GM21526 (cell line): ENCODE data around the gene PLEKHH1.
"Not testable (repeated sequence)": the region's sequence is repeated elsewhere in the genome, so short reads cannot be mapped to it uniquely, and the experiment has no call there.

Experiments
- ATAC-seq: cut with Tn5 transposase; IDR thresholded peaks from one replicate; pipeline ENCODE4 v1.9.1; 2021; ENCODE audit warnings: moderate library complexity; ENCODE audit not compliant: unreplicated experiment, low FRiP score

PLEKHH1 gene

DNA sequence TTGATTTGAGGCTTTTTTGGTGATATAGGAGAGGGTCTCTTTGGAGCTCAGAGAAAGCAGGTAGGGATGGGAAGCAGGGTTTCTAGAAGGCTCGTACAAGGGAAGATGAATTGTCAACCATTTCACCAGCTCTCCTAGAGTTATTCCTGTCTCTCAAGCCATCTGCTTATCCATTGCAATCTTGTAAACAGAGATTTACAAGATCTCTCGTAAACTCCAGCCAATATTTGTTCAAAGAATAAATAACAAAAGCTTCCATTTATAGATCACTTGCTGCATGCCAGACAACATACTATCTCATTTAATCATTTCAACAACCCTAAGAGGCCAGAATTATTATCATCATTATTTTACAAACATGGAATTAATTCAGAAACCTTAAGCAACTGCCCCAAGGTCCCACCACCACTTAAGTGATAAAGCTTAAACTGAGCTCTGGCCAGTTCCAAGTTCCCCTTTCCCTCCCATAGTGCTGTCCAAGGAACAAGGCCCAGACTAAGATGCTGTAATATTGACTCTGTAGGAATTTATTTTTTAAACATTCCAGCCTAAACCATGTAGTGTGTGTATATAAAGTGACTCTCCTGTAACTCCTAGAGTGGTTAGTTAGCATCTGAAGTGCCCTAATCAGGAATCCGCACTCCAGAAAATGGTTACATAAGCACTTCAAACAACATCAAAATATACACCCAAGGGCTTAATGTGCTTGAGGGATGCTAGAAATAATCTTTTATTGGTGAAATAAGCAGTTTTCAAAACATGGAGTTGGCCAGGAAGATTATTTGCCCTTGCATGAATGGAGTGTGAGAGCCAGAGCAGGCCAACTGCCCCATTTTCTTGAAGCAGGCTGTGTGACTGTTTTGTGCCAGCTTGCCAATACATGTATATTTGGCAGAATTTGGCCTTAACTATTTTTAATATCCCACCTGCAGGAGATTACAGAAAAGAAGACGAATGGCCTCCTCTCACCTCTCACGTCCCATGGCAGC is 2.8 kb upstream of the PLEKHH1 start:
- ATAC-seq: no peak

DNA sequence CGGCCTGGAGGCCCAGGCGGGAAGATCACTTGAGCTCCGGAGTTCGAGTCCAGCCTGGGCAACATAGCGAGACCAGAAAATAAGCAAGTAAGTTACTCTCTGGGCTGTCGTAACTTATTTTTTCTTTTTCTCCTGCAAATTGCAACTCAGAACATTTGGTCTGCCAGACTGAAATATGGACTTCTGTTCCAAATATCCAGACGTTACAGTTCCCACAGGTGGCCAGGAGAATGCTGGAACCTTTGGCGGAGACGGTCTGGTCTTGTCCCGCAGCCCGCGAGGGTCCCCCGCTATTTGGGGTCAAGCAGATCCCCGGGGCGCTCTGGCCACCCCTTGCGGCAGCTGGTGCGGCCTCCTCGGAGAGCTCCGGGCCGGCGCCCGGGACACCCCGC is 488 bp upstream of the PLEKHH1 start:
- no peak for ATAC-seq

DNA sequence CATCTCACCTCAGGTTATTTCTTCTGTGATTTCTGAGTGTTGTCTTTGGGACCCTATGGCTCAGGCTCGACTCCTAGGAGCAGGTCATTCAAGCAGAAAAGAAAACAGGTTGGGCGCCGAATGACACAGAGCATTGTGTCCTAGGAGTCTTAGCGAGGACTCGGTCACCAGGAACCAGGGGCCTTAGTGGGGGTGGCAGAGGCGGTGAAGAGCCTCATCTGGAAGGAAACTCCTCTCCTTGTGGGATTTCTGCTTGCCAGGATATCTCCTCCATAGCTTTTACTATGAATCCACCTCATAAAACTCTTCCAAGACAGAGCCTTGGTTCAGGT is 630 bp downstream of the PLEKHH1 start:
- ATAC-seq: no peak

DNA sequence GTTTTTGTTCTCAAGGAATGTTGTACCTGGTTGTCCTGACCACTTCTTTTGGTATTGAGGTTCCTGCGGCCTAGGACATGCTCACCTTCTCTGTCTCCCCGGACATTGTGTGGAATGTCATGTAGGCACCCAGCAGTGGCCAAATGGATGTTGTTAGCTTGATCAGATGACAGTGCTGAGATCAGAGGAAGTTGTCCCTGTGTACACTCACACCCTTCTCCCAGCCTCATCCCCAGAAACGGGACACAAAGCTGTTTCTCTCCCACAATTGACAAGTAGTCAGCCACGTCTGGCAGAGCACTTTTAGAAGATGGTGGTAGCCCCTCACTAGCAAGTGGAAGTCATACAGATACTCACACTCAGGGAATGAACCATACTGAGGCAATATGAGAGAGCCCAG is 3.0 kb downstream of the PLEKHH1 start:
- no peak for ATAC-seq

DNA sequence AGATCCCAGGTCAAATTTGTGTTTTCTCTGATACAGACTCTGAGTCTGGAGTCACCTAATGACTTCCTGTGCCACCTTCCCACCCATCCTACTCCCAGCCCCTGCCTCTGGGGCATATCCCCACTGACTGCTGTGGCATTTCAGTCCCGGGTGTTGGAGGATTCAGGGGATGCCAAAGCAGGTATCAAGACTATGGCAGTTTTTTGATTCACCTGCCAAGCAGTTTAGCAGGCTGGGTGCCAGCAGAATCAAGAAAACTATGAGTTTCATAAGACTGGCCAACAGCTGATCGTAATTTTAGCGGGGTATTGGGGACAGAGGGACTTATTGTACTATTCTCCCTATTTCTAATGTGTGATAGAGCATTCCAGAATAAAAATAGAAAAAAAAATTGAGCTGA is 4.6 kb downstream of the PLEKHH1 start:
- ATAC-seq: no peak

DNA sequence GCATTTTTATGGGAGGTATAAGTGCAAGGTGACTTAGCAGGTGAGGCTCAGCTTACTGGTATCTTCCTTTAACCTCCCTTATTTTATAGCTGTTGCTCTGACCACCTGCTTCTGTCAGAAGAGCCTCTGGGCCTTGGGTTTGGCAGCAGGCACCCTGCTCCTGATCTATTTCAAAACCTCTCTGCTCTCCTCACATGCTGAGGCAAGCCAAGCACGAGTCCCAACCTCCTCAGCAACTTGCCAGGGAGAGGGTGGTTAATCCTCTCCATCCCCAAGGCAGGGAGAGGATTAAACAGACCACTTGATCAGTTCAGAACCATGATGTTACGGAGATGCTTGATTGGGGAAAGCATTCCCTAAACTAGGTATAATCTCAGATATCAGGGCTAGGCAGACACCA is 5.4 kb downstream of the PLEKHH1 start:
- no peak for ATAC-seq

DNA sequence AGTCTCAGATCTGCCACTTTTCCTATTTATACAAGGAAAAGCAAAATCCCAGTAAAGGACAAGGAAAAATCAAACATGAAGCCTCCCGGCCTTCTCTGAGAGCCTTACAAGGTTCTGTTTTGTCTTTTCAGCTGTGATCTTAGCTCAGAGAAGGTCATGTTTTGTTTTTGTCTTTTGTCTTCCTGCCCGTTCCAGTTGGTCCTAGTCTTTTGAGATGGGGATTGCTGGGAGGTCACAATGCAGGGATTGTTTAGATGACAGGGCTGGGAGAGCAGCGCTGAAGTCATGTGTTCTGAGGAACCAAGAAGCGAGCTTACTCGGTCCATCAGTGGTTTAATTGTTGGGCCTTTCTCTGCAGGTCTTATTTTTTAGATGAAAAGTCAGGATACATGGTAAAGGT is 6.0 kb downstream of the PLEKHH1 start:
- no peak for ATAC-seq

DNA sequence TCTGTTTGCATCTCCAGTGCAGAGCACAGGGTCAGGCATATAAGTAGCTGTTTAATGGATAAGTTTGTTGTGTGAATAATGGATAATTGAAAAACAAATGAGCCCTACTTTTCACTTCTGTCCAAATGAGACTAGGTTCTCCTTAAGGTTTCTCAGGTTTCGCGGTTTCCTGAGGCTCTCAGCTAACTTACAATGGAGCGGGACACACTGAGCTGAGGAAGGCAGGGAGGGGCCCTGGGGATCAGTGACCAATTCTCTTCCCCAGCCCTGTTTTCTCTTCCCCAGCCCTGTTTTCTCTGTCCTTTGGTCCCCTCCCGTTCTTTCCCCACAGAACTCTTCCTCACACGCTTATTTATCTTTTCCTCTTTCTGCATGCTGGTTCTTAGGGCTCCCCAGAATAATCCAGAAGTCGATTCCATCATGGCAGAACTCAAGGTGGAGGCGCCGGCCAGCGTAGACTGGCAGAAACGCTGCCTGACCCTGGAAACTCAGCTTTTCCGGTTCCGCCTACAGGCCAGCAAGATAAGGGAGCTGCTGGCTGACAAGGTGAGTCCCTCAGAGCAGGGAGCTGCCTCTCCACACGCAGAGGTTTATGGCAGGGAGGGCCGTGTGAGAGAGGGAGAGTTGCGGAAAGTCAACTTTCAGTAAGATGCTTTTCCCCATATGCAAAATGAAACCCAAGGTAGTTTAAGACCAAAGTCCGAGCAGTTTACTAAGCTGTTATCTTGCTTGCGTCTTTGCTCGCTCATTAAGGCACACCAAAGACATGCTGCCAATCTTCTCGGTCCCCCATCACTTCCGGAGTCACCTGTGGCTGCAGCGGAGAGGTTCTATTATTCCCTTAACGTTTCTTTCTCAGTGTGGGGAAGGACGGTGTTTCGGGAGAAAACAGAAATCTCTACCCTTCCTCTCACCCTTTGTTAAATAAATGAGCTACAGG is 8.6 kb downstream of the PLEKHH1 start:
- ATAC-seq: no peak

DNA sequence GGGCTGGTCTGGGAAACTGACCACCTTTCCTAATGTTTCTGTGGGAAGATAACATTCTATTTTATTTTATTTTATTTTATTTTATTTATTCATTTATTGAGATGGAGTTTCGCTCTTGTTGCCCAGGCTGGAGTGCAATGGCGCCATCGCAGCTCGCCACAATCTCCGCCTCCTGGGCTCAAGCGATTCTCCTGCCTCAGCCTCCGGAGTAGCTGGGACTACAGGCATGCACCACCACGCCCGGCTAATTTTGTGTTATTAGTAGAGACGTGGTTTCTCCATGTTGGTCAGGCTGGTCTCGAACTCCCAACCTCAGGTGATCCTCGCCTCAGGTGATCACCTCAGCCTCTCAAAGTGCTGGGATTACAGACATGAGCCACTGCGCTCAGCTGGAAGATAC is 9.5 kb downstream of the PLEKHH1 start:
- not testable (repeated sequence) for ATAC-seq

DNA sequence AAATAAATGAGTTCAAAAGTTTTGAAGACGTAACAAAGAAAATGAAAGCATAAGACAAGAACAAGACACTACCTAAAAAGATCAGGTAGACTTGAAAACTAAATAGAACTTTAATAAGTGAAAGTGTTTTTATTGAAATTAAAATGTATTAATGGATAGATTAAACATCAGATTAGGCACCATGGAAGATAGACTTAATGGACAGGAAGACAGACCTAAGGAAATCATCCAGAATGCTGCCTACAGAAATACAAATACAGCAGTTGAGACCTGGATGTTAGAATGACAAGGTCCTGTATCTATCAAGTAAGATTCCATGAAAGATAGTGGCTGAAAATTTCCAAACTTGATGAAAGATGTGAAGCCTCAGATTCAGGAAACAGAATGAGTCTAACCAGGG is 11.5 kb downstream of the PLEKHH1 start:
- ATAC-seq: no peak

DNA sequence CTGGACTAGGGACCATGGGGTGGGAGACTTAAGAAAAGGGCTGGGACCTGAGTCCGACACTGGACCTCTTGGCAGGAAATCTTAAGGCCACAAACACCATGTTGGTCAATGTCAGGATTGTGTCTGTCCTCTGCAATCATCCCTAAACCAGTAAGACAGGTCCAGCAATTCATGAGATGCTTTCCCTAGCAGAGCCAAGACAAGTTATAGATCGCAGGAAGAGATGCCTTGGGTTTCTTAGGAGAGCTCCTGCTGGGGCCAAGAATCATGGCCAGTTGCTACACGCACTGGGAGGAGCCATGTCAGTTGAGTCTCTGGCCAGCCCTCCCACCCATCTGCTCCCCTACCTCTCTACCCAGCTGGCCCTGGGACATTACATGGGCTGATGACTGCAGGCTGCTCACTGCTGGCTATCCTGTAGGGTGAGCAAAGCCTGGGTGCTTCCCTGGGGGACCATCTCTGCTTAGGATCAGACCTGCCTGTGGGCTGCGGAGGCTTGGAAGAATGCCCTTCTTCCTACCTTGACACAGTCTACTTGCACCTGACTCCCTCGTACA is 14.2 kb downstream of the PLEKHH1 start:
- ATAC-seq: no peak

DNA sequence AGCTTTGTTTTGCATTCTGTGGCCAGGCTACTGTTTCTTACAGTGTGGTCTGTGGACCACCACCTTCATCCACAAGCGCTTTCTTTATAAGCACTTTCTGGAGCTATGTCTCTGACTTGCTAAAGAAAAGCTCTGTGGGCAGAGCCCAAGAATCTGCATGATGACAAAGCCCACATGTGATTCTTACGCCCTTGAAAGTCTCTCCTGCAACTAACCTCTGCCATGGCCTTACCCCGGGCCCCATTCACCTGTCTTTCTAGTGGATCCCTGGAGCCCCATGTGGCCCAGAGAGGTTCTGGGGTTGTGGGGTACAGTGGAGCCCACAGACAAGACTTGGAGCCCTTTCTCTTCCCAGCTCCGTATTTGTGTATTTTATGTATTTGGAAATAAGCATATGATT is 16.6 kb downstream of the PLEKHH1 start:
- ATAC-seq: no peak

DNA sequence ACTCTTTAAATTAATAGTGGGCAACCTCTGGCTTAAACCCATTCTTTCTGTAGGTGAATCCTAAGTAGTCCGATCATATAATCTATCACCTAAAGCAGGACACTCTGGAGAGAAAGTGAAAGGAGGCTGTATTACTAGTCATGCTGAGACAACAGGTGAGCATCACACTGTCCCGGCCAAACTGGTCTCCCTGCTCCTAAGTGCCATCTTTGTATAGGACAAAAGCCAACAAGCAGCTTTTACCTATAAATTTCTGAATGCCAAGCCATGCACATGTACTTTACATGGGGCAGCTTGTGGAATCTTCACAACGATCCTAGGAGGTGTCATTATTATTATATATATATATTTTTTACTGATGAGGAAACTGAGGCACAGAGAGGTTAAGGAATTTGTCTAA is 18.0 kb downstream of the PLEKHH1 start:
- ATAC-seq: no peak

DNA sequence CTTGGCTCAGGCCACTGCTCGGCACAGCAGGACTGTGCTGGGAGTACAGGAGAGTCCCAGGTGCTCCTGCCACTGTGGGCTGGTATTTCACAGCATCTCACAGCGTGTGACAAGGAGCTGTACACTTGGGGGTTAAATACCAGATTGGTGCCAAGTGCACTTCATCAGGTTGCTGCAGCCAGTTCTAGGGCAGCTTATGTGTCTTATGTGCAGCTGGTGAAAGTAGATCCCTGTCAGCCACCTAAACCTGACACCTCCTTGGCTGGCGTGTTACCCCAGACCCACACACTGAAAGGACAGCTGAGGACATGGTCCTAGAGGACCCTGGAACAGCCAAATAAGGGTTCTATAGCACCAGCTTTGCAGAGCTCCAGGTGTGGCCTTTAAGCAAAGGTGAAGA is 18.9 kb downstream of the PLEKHH1 start:
- ATAC-seq: no peak

DNA sequence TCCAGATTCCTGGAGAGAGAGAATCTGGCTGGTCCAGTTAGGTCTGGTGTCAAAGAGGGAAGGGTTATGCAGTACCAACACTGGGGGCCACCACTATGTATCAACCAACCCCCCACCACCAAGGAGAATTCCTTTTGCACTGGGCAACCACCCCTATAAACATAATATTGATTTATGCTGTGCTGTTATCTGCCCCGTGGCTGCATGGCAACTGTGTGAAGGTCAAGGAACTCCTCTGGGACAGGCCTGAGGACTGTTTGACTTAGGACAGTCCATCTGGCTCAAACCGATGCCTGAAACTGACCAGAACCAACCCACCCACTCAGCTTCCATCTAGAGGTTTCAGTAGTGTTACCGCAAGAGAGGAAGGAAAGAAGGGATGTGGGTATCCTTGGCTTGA is 20.5 kb downstream of the PLEKHH1 start:
- no peak for ATAC-seq

DNA sequence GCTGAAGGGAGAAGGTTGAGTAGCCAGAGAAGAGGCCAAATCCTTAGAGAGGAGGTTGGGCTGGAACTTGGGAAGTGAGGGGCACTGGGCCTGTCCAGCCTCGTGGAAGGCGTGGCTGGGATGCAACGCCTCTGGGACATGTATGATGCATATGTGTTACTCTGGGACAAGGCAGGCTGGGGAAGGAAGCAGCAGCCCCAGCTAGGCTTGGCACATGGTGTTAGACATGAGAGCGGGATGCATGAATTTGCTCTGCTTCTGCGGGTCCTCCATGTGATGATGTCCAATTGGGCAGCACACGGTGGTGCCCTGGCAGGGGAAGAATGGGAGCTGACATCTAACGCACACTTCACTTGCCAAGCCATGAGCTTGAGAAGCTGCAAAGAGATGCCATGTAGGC is 21.3 kb downstream of the PLEKHH1 start:
- ATAC-seq: no peak

DNA sequence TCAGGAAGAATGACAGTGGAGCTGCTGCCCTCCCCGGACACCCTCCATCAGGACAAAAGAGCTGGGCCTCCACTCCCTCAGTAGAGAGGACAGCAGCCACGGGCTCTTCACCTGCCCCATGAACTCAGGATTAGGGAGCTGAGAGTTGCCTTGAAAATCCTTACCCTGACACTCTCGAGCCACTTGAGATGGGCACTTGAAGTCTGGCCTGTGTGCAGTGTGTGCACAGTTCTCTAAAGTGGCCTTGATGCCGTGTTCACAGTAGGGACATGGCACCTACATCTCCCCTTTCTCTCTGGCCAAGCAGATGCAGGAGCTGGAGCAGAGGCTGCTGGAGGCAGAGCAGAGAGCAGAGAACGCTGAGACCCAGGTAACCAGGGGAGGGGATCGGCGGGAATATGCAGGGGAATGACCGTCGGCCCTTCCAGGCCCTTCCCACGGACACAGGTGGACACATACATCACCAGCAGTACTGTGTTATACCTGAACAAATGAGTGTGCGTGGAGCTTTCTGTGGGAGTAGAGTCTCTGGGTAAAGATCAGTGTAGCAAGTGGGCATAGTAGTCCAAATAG is 22.5 kb downstream of the PLEKHH1 start:
- no peak for ATAC-seq

DNA sequence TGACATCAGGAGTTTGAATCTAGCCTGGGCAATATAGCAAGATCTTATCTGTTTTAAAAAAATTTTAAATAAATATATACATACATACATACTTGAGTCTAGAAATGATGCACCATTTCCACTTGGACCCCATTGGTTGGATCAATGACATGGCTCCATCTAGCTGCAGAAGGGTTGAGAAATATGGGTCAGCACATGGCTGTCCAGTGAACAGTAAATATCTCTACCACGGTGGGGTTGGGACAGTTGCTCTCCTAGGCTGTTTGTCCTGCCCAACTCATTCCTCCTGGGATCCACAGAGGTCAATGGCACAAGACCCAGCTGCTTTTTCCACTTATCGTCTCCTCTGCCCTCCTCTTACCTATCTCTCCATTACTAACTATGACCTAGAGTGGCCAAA is 23.6 kb downstream of the PLEKHH1 start:
- ATAC-seq: no peak

DNA sequence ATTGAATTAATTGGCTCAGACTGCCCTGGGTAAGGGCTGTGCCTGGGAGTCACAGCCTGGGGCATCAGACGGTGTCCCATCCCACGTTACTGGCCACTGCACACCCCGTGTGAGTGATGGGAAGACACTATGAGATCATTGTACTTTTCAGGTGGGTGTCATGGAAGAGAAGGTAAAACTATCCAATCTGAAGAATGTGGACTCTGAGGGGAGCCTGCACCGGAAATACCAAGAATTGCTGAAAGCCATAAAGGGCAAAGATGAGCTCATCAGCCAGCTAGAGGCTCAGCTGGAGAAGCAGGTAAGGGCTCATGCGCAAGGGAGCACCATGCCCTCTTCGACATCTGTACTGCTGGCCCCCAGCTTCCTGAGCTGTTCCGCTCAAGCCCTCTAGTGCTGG is 24.0 kb downstream of the PLEKHH1 start:
- ATAC-seq: no peak

DNA sequence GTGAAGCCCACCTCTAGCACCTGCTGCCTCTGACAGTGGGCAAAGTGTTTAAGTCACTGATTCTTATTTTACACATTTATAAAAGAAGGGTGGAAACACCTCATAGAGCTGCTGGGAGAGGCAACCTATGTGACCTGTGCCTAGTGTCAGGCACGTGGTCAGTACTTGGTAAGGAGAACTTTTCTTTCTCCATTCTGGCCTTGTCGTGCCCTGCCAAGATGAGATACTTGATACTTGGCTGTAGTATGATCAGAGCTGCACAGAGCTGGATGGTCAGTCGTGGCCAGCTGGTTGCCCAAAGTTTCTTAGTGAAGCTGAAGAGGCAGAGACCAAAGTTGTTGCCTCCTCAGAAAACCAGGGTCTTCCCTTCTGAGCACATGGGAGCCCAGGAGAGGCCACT is 24.6 kb downstream of the PLEKHH1 start:
- no peak for ATAC-seq

DNA sequence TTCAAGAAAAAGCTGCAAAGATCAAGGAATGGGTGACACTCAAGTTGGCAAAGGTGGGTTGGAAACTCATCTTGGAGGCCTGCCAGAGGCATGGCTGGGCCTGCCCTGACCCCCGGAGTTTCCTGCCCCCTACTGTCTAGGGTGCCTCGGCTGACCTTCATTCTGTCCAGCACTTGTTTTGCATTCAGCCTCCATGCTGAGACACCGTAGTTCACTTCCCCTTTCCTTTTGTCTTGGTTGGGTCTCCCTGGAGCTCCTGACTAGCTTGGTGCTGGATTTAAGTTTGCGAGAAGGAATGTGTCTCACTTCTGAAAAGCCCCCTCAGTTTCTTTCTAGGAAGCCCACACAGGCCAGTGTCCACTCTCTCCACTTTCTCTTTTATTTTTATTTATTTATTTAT is 26.5 kb downstream of the PLEKHH1 start:
- ATAC-seq: no peak
